AG04450 (cell line): Measurements from ENCODE around the gene DOHH. TPM values are rescaled to one million over a fixed set of nuclear protein-coding genes. Genes with fewer than 3 reads are reported as not detected.
A peak's percentile ranks its signal among the peaks of the same experiment; 100 is the strongest.

Experiments used
- CTCF ChIA-PET: fragments of 300-600, 350-600 bp; formaldehyde crosslinking; extraction: SDS; loops from one replicate; lab custom pipeline; 2022; ENCODE audit warnings: antibody characterized with exemption, inconsistent platforms; lab: Charles Lee
- POLR2A ChIA-PET: fragments of 350-600 bp; formaldehyde crosslinking; extraction: SDS; loops from one replicate; lab custom pipeline; 2021; ENCODE audit warnings: antibody characterized with exemption, inconsistent platforms; lab: Yijun Ruan, JAX
- DNase-seq: peaks from one replicate; pipeline ENCODE4 v3.0.0-alpha.2; 2011; ENCODE audit warnings: low read depth, low spot score
- H3K27ac ChIP-seq: one replicate; pipeline ENCODE4 v1.5.1; 2012; ENCODE audit warnings: low read depth, low read length, control low read depth
- H3K27me3 ChIP-seq: one replicate; pipeline ENCODE4 v1.6.0; 2012; ENCODE audit warnings: low read length; ENCODE audit not compliant: control insufficient read depth, insufficient read depth
- H3K4me3 ChIP-seq: 2 replicates; pipeline ENCODE4 v1.5.1; 2011; ENCODE audit warnings: mild to moderate bottlenecking, low read depth, low read length, control low read depth
- H3K9me3 ChIP-seq: 2 replicates; pipeline ENCODE4 v1.5.1; 2012; ENCODE audit warnings: low read length; ENCODE audit not compliant: control insufficient read depth, insufficient read depth
- CTCF ChIP-seq: IDR thresholded peaks from 2 replicates; pipeline ENCODE4 v1.5.1; 2011; ENCODE audit warnings: low read depth, low read length, control low read depth, inconsistent platforms
- polyA plus RNA-seq: library from polyadenylated mRNA; depleted of rRNA; stranded (reverse); fragments of >200 nt; gene quantifications from 2 replicates; pipeline ENCODE4 v1.2.3, GENCODE V29; 2011

The DOHH gene
- polyA plus RNA-seq, 1 experiment: 3.4 TPM

GRCh38 chr19:3501780-3502179 is 1.3 kb upstream of the DOHH start:
- no peak for DNase-seq
- ChIA-PET CTCF (interaction anchor here (0.7 to 1.0 kb wide), 2 partner anchors 17 to 56 kb away, joined by 3 to 5 read pairs; partner anchors contain the start of gene MFSD12), POLR2A (no interaction called here)
- Histone ChIP-seq H3K9me3 (no peaks in the 10 kb centered on the region; the same call in 1 of the 2 replicates), H3K4me3 (no peak overlapping the region), H3K27ac (no peak overlapping the region), H3K27me3 (no peaks in the 10 kb centered on the region)
- TF ChIP-seq CTCF: no peak

GRCh38 chr19:3499738-3500428 is 591 bp downstream of the DOHH start:
- peak overlapping the region; percentile 95 for H3K4me3 ChIP-seq
- CTCF ChIA-PET: interaction anchor here (0.6 to 1.8 kb wide), 5 partner anchors 15 to 372 kb away, joined by 3 to 6 read pairs (median 5); no protein-coding TSS in a partner anchor
- POLR2A ChIA-PET: no interaction called here
- no peak for TF ChIP-seq CTCF
- no peaks in the 10 kb centered on the region; the same call in 1 of the 2 replicates for H3K9me3 ChIP-seq
- DNase-seq: no peak
- no peaks in the 10 kb centered on the region for H3K27me3 ChIP-seq
- peak overlapping the region; percentile 97 for H3K27ac ChIP-seq

- POLR2A ChIA-PET: no interaction called here
- CTCF ChIA-PET: interaction anchor here (0.5 to 1.8 kb wide), 2 partner anchors 56 to 193 kb away, joined by 3 to 6 read pairs; no protein-coding TSS in a partner anchor
- Histone ChIP-seq H3K9me3 (no peaks in the 10 kb centered on the region; the same call in 1 of the 2 replicates), H3K4me3 (no peak overlapping the region), H3K27ac (no peak overlapping the region), H3K27me3 (no peaks in the 10 kb centered on the region)
- no peak for DNase-seq
- TF ChIP-seq CTCF: no peak
Observed at GRCh38 chr19:3497757-3498520, 2.5 kb downstream of the DOHH start.

- POLR2A ChIA-PET: no interaction called here
- H3K9me3 ChIP-seq: no peaks in the 10 kb centered on the region; the same call in 1 of the 2 replicates
- DNase-seq: no peak
- no peak overlapping the region for H3K27ac ChIP-seq
- no peak for TF ChIP-seq CTCF
- CTCF ChIA-PET: no interaction called here
- no peaks in the 10 kb centered on the region for H3K27me3 ChIP-seq
- H3K4me3 ChIP-seq: no peak overlapping the region
Observed at GRCh38 chr19:3496392-3497273, 3.8 kb downstream of the DOHH start.
